ENCODE results near the gene ADD3. TPM values are rescaled to one million over a fixed set of nuclear protein-coding genes. Genes with fewer than 3 reads are reported as not detected.

ADD3 gene
- total RNA-seq, 2 experiments from 2014 or later = 273 to 302 TPM

- peaks cover under 1% of the 10 kb centered on the region for H3K4me1 Mint-ChIP-seq (ENCODE audit: low read depth)
- TF ChIP-seq CTCF (IDR thresholded peaks at IDR 0.05) = no peak
- Histone ChIP-seq H3K27ac (ENCODE audit: low read depth in 1 of 2, low read length in 2 of 2) (no peak overlapping the region), H3K27me3 (ENCODE audit: control insufficient read depth in 1 of 2, insufficient read depth in 2 of 2, low read length in 2 of 2) (no peaks in the 10 kb centered on the region), H3K4me1 (ENCODE audit: insufficient read depth, low read length) (peaks cover 3% of the 10 kb centered on the region), H3K36me3 (ENCODE audit: insufficient read depth, low read length) (no peaks in the 10 kb centered on the region), H3K9me3 (ENCODE audit: control insufficient read depth in 1 of 2, insufficient read depth in 1 of 2, low read length in 2 of 2) (no peaks in the 10 kb centered on the region), H3K4me3 (ENCODE audit: low read length) (no peak overlapping the region)
- H3K27me3 Mint-ChIP-seq = no peaks in the 10 kb centered on the region
- ATAC-seq (ENCODE audit: poor library complexity) = no peak
- DNase-seq = no peak
- POLR2A ChIA-PET = no interaction called here
- CTCF ChIA-PET = no interaction called here
- intact Hi-C loops (cut with DNase I, micrococcal nuclease) = no loop called here
- H3K4me3 Mint-ChIP-seq = no peak overlapping the region
- no peaks in the 10 kb centered on the region for H3K9me3 Mint-ChIP-seq
- H3K36me3 Mint-ChIP-seq (ENCODE audit: low read depth) = no peaks in the 10 kb centered on the region
- no peak overlapping the region for H3K27ac Mint-ChIP-seq
Observed at GRCh38 chr10:109959259-109960145, 48.3 kb upstream of the ADD3 start.

- ChIA-PET CTCF (no interaction called here), POLR2A (no interaction called here)
- intact Hi-C loops (cut with DNase I, micrococcal nuclease) = no loop called here
- Histone ChIP-seq H3K27ac (ENCODE audit: low read depth in 1 of 2, low read length in 2 of 2) (no peak overlapping the region), H3K9me3 (ENCODE audit: control insufficient read depth in 1 of 2, insufficient read depth in 1 of 2, low read length in 2 of 2) (no peaks in the 10 kb centered on the region), H3K4me1 (ENCODE audit: insufficient read depth, low read length) (peaks cover 3% of the 10 kb centered on the region), H3K36me3 (ENCODE audit: insufficient read depth, low read length) (no peaks in the 10 kb centered on the region), H3K4me3 (ENCODE audit: low read length) (no peak overlapping the region), H3K27me3 (ENCODE audit: control insufficient read depth in 1 of 2, insufficient read depth in 2 of 2, low read length in 2 of 2) (no peaks in the 10 kb centered on the region)
- ATAC-seq (ENCODE audit: poor library complexity) = no peak
- TF ChIP-seq CTCF (IDR thresholded peaks at IDR 0.05) = no peak
- Mint-ChIP-seq H3K27ac (no peak overlapping the region), H3K27me3 (no peaks in the 10 kb centered on the region), H3K36me3 (ENCODE audit: low read depth) (no peaks in the 10 kb centered on the region), H3K9me3 (no peaks in the 10 kb centered on the region), H3K4me3 (no peak overlapping the region), H3K4me1 (ENCODE audit: low read depth) (no peaks in the 10 kb centered on the region)
- no peak for DNase-seq
Observed at GRCh38 chr10:109960682-109961081, 47.1 kb upstream of the ADD3 start.

- Mint-ChIP-seq H3K27ac (no peak overlapping the region), H3K36me3 (ENCODE audit: low read depth) (no peaks in the 10 kb centered on the region), H3K27me3 (no peaks in the 10 kb centered on the region), H3K4me1 (ENCODE audit: low read depth) (no peaks in the 10 kb centered on the region), H3K9me3 (no peaks in the 10 kb centered on the region), H3K4me3 (no peak overlapping the region)
- H3K4me1 ChIP-seq (ENCODE audit: insufficient read depth, low read length) = peaks cover 3% of the 10 kb centered on the region
- no peaks in the 10 kb centered on the region for H3K27me3 ChIP-seq (ENCODE audit: control insufficient read depth in 1 of 2, insufficient read depth in 2 of 2, low read length in 2 of 2)
- DNase-seq (no peak), ATAC-seq (ENCODE audit: poor library complexity) (no peak)
- no peak overlapping the region for H3K4me3 ChIP-seq (ENCODE audit: low read length)
- ChIA-PET CTCF (no interaction called here), POLR2A (no interaction called here)
- H3K27ac ChIP-seq (ENCODE audit: low read depth in 1 of 2, low read length in 2 of 2) = no peak overlapping the region
- H3K36me3 ChIP-seq (ENCODE audit: insufficient read depth, low read length) = no peaks in the 10 kb centered on the region
- intact Hi-C loops (cut with DNase I, micrococcal nuclease) = no loop called here
- TF ChIP-seq CTCF (IDR thresholded peaks at IDR 0.05) = no peak
- H3K9me3 ChIP-seq (ENCODE audit: control insufficient read depth in 1 of 2, insufficient read depth in 1 of 2, low read length in 2 of 2) = no peaks in the 10 kb centered on the region
Observed at GRCh38 chr10:109961174-109962001, 46.4 kb upstream of the ADD3 start.

Measured in CD4-positive, alpha-beta T cell (primary cell).